CD4-positive, alpha-beta T cell (primary cell): Measurements from ENCODE around the gene TMEM14C. TPM values are rescaled to one million over a fixed set of nuclear protein-coding genes. Genes with fewer than 3 reads are reported as not detected.
A peak's percentile ranks its signal among the peaks of the same experiment; 100 is the strongest.
"Not testable (repeated sequence)": the region's sequence is repeated elsewhere in the genome, so short reads cannot be mapped to it uniquely, and the experiment has no call there.

Experiments used
- ATAC-seq: fragments of 200-7000 bp; cut with Tn5 transposase; one replicate; pipeline ENCODE4 v1.10.0; 2022; ENCODE audit warnings: mild to moderate bottlenecking; ENCODE audit not compliant: poor library complexity
- CTCF ChIA-PET: fragments of 350-600 bp; sonication (Branson Sonifier 250); formaldehyde crosslinking; loops from one replicate; lab custom pipeline; 2021; ENCODE audit warnings: antibody characterized with exemption, inconsistent platforms; lab: Charles Lee
- POLR2A ChIA-PET: fragments of 350-600 bp; sonication (Branson Sonifier 250); formaldehyde crosslinking; loops from one replicate; lab custom pipeline; 2021; ENCODE audit warnings: antibody characterized with exemption, inconsistent platforms; lab: Charles Lee
- DNase-seq, 14 experiments: peaks; one replicate each; pipeline ENCODE4 v3.0.0-alpha.2; 2013 to 2020; ENCODE audit warnings: mixed read lengths in 2 of 14
- H3K27ac ChIP-seq, 2 donors: one replicate each; pipeline versions ENCODE4 v1.5.1 to v1.7.0; 2013; ENCODE audit warnings: low read length in 2 of 2, low read depth in 1 of 2, mild to moderate bottlenecking in 1 of 2
- H3K27me3 ChIP-seq, 2 experiments: 1 replicate in 1 of 2; 2 replicates in 1 of 2; pipeline versions ENCODE4 v1.6.1 to v1.7.0; 2013; ENCODE audit warnings: low read length in 2 of 2, control low read depth in 1 of 2, mild to moderate bottlenecking in 1 of 2, moderate library complexity in 1 of 2; ENCODE audit not compliant: insufficient read depth in 2 of 2, control insufficient read depth in 1 of 2
- H3K36me3 ChIP-seq: one replicate; pipeline ENCODE4 v1.6.1; 2013; ENCODE audit warnings: low read length, control low read depth; ENCODE audit not compliant: insufficient read depth
- H3K4me1 ChIP-seq: one replicate; pipeline ENCODE4 v1.6.1; 2013; ENCODE audit warnings: low read length, control low read depth; ENCODE audit not compliant: insufficient read depth
- H3K4me3 ChIP-seq: one replicate; pipeline ENCODE4 v1.5.1; 2013; ENCODE audit warnings: mild to moderate bottlenecking, low read length, moderate library complexity
- H3K9me3 ChIP-seq, 2 experiments: 1 replicate in 1 of 2; 2 replicates in 1 of 2; pipeline versions ENCODE4 v1.6.1 to v1.7.0; 2013; ENCODE audit warnings: low read length in 2 of 2, mild to moderate bottlenecking in 2 of 2, control low read depth in 1 of 2, moderate library complexity in 1 of 2; ENCODE audit not compliant: control insufficient read depth in 1 of 2, insufficient read depth in 1 of 2
- H3K27ac Mint-ChIP-seq: one replicate; pipeline ENCODE4 v1.8.0; 2020; ENCODE audit warnings: mixed read lengths
- H3K27me3 Mint-ChIP-seq: one replicate; pipeline ENCODE4 v1.8.0; 2021; ENCODE audit warnings: mixed read lengths
- H3K36me3 Mint-ChIP-seq: one replicate; pipeline ENCODE4 v1.8.0; 2021; ENCODE audit warnings: low read depth, mixed read lengths
- H3K4me1 Mint-ChIP-seq: one replicate; pipeline ENCODE4 v1.8.0; 2021; ENCODE audit warnings: low read depth, mixed read lengths
- H3K4me3 Mint-ChIP-seq: one replicate; pipeline ENCODE4 v1.8.0; 2020; ENCODE audit warnings: mild to moderate bottlenecking, mixed read lengths
- H3K9me3 Mint-ChIP-seq: one replicate; pipeline ENCODE4 v1.8.0; 2020; ENCODE audit warnings: mixed read lengths
- intact Hi-C, 2 experiments: fragments of 100-400 bp; cut with DNase I in 1 of 2; cut with micrococcal nuclease in 1 of 2; formaldehyde crosslinking; loops; one replicate each; pipeline versions ENCODE4 v1.15.1 to v1.9.0; 2023 to 2025; cut with DNase I, micrococcal nuclease
- total RNA-seq, 174 experiments: library from RNA in 2 of 174; stranded (reverse) in 2 of 174; gene quantifications; one replicate each; pipeline ENCODE4 v1.2.3 and lab custom pipeline; 2021 to 2026
- TF ChIP-seq, protein P1 (sequence below): fragments of 200-600 bp; IDR thresholded peaks from one replicate; pipeline ENCODE4 v1.8.0; 2022; ENCODE audit warnings: antibody characterized with exemption, mild to moderate bottlenecking

The TMEM14C gene
- total RNA-seq, 2 experiments from 2014 or later, result 14.4 to 14.6 TPM

DNA sequence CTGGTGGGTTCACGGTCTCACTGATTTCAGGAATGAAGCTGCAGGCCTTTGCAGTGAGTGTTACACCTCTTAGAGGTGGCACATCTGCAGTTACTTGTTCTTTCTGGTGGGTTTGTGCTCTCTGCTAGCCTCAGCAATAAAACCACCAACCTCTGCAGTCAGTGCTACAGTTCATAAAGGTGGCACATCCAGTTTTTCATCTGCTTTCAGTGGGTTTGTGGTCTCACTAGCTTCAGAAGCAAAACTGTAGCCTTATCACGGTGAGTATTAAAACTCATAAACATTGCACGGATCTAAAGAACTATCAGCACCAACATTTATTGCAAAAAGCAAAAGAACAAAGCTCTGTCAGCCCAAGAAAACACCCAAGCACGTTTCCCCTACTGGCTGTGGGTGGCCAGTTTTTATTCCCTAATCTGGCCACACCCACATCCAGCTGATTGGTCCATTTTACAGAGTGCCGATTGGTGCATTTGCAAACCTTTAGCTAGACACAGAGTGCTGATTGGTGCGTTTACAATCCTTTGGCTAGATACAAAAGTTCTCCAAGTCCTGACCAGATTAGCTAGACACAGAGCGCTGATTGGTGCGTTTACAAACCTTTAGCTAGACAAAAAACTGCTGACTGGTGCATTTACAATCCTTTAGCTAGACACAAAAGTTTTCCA, 3.4 kb upstream of the TMEM14C start:
- Histone ChIP-seq H3K36me3 (no peaks in the 10 kb centered on the region), H3K4me3 (peak overlapping the region; percentile 69), H3K27ac (no peak overlapping the region), H3K9me3 (no peaks in the 10 kb centered on the region), H3K4me1 (peaks cover 31% of the 10 kb centered on the region), H3K27me3 (no peaks in the 10 kb centered on the region)
- intact Hi-C loops, result loop anchor here in 1 of 2 experiments (2.0 kb wide), 1 partner anchor 15 kb away; no protein-coding TSS in a partner anchor
- ChIA-PET POLR2A (interaction anchor here (0.6 to 6.2 kb wide), 9 partner anchors 8 to 191 kb away, joined by 3 to 82 read pairs (median 3); partner anchors contain the start of genes C6orf52, PAK1IP1 and TMEM14B), CTCF (interaction anchor here (0.6 to 1.1 kb wide), 2 partner anchors 28 to 58 kb away, joined by 3 read pairs; no protein-coding TSS in a partner anchor)
- peaks cover 15% of the 10 kb centered on the region for H3K36me3 Mint-ChIP-seq
- peak in 7 of 14 experiments; percentile 9 to 60 (median 56) for DNase-seq
- no peaks in the 10 kb centered on the region for H3K27me3 Mint-ChIP-seq
- H3K27ac Mint-ChIP-seq, result peak overlapping the region; percentile 92
- peaks cover 52% of the 10 kb centered on the region for H3K4me1 Mint-ChIP-seq
- TF ChIP-seq, protein P1, sequence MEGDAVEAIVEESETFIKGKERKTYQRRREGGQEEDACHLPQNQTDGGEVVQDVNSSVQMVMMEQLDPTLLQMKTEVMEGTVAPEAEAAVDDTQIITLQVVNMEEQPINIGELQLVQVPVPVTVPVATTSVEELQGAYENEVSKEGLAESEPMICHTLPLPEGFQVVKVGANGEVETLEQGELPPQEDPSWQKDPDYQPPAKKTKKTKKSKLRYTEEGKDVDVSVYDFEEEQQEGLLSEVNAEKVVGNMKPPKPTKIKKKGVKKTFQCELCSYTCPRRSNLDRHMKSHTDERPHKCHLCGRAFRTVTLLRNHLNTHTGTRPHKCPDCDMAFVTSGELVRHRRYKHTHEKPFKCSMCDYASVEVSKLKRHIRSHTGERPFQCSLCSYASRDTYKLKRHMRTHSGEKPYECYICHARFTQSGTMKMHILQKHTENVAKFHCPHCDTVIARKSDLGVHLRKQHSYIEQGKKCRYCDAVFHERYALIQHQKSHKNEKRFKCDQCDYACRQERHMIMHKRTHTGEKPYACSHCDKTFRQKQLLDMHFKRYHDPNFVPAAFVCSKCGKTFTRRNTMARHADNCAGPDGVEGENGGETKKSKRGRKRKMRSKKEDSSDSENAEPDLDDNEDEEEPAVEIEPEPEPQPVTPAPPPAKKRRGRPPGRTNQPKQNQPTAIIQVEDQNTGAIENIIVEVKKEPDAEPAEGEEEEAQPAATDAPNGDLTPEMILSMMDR, result no peak
- H3K9me3 Mint-ChIP-seq, result peaks cover 8% of the 10 kb centered on the region
- peak overlapping the region; percentile 94 for H3K4me3 Mint-ChIP-seq
- peak; percentile 47 for ATAC-seq

DNA sequence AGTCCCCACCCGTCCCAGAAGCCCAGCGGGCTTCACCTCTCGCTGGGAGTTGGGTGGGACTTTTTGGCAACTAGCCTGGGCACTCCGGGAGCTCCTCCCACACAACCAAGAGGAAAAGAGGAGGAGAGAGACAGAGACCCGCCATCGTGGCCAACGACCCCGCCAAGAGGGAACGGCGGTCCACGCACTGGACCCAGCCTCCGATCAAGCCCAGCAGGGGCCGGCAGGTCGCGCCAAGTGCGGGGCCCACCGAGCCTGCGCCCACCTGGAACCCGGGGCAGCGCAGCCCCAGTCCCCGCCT, 3.0 kb upstream of the TMEM14C start:
- DNase-seq (peak in 1 of 14 experiments; percentile 16), ATAC-seq (no peak)
- Mint-ChIP-seq H3K27ac (peak overlapping the region; percentile 92), H3K4me3 (peak overlapping the region; percentile 94), H3K9me3 (peaks cover 8% of the 10 kb centered on the region), H3K36me3 (peaks cover 15% of the 10 kb centered on the region), H3K27me3 (no peaks in the 10 kb centered on the region), H3K4me1 (peaks cover 57% of the 10 kb centered on the region)
- TF ChIP-seq, protein P1, result no peak
- CTCF ChIA-PET, result interaction anchor here (1.1 kb wide), 1 partner anchor 27 kb away, joined by 3 read pairs; no protein-coding TSS in a partner anchor
- H3K27me3 ChIP-seq, result no peaks in the 10 kb centered on the region
- POLR2A ChIA-PET, result interaction anchor here (0.6 to 6.2 kb wide), 10 partner anchors 8 to 191 kb away, joined by 3 to 82 read pairs (median 3); partner anchors contain the start of genes C6orf52, PAK1IP1 and TMEM14B
- intact Hi-C loops, result loop anchor here (1.0 to 2.0 kb wide), 3 partner anchors 15 to 27 kb away; partner anchors contain the start of genes C6orf52 (in 2 of the 2), PAK1IP1 (in 2 of the 2) and TMEM14B (in 1 of the 2)
- peak overlapping the region; percentile 33 to 66 for H3K27ac ChIP-seq
- H3K9me3 ChIP-seq, result no peaks in the 10 kb centered on the region
- peaks cover 36% of the 10 kb centered on the region for H3K4me1 ChIP-seq
- H3K36me3 ChIP-seq, result no peaks in the 10 kb centered on the region
- peak overlapping the region; percentile 69 for H3K4me3 ChIP-seq

DNA sequence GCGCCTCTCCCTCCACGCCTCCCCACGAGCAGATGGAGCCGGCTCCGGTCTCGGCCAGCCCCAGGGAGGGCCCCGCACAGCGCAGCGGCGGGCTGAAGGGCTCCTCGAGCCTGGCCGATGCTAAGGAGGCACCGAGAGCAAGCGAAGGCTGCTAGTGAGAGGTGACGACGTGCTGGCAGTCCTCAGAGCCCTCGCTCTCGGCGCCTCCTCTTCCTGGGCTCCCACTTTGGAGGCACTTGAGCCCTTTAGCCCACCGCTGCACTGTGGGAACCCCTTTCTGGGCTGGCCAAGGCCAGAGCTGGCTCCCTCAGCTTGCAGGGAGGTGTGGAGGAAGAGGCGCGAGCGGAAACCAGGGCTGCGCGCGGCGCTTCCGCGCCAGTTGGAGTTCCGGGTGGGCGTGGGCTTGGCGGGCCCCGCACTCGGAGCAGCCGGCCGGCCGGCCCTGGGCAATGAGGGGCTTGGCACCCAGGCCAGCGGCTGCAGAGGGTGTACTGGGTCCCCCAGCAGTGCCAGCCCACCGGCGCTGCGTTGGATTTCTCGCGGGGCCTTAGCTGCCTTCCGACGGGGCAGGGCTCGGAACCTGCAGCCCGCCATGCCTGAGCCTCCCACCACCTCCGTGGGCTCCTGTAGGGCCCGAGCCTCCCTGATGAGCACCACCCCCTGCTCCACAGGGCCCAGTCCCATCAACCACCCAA, 2.5 kb upstream of the TMEM14C start:
- peaks cover 15% of the 10 kb centered on the region for H3K36me3 Mint-ChIP-seq
- no peaks in the 10 kb centered on the region for H3K9me3 ChIP-seq
- intact Hi-C loops, result loop anchor here (1.0 to 2.0 kb wide), 2 partner anchors 26 to 27 kb away; partner anchors contain the start of genes C6orf52 (in 2 of the 2), PAK1IP1 (in 2 of the 2) and TMEM14B (in 1 of the 2)
- H3K27ac Mint-ChIP-seq, result peak overlapping the region; percentile 92
- peaks cover 40% of the 10 kb centered on the region for H3K4me1 ChIP-seq
- DNase-seq (peak; percentile 39 to 75 (median 58)), ATAC-seq (peak; percentile 64)
- H3K4me3 Mint-ChIP-seq, result peak overlapping the region; percentile 95
- H3K4me3 ChIP-seq, result peak overlapping the region; percentile 69
- H3K36me3 ChIP-seq, result no peaks in the 10 kb centered on the region
- H3K9me3 Mint-ChIP-seq, result peaks cover 8% of the 10 kb centered on the region
- ChIA-PET CTCF (interaction anchor here (1.0 to 1.2 kb wide), 2 partner anchors 26 to 39 kb away, joined by 3 read pairs; partner anchors contain the start of genes C6orf52 and PAK1IP1), POLR2A (interaction anchor here (0.6 to 6.2 kb wide), 11 partner anchors 7 to 192 kb away, joined by 3 to 82 read pairs (median 3); partner anchors contain the start of genes C6orf52, PAK1IP1 and TMEM14B)
- H3K4me1 Mint-ChIP-seq, result peaks cover 62% of the 10 kb centered on the region
- TF ChIP-seq, protein P1, result no peak
- H3K27ac ChIP-seq, result peak overlapping the region; percentile 56 to 66
- H3K27me3 ChIP-seq, result no peaks in the 10 kb centered on the region
- H3K27me3 Mint-ChIP-seq, result no peaks in the 10 kb centered on the region

DNA sequence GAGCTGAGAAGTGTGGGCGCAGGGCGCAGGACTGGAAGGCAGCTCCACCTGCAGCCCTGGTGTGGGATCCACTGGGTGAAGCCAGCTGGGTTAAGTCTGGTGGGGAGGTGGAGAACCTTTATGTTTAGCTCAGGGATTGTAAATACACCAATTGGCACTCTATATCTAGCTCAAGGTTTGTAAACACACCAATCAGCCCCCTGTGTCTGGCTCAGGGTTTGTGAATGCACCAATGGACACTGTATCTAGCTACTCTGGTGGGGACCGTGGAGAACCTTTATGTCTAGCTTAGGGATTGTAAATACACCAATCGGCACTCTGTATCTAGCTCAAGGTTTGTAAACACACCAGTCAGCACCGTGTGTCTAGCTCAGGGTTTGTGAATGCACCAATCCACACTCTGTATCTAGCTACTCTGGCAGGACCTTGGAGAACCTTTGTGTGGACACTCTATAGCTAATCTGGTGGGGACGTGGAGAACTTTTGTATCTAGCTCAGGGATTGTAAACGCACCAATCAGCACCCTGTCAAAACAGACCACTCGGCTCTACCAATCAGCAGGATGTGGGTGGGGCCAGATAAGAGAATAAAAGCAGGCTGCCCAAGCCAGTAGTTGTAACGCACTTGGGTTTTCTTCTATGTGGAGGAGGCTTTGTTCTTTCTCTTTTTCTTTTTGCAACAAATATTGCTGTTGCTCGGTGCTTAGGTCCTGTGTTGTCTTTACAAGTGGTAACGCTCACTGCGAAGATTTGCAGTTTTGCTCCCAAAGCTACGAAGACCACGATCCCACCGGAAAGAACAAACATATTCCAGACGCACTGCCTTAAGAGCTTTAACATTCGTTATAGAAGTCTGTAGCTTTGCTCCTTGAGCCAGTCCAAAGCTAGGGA, 1.7 kb upstream of the TMEM14C start:
- Histone ChIP-seq H3K27ac (peak overlapping the region; percentile 56 to 66), H3K4me3 (peak overlapping the region; percentile 69), H3K4me1 (peaks cover 40% of the 10 kb centered on the region)
- H3K9me3 Mint-ChIP-seq, H3K27me3 ChIP-seq, H3K36me3 ChIP-seq, ATAC-seq, H3K9me3 ChIP-seq, H3K27me3 Mint-ChIP-seq: not testable (repeated sequence)
- ChIA-PET CTCF (interaction anchor here (1.0 to 1.2 kb wide), 2 partner anchors 26 to 38 kb away, joined by 3 read pairs; partner anchors contain the start of genes C6orf52 and PAK1IP1), POLR2A (interaction anchor here (0.6 to 6.2 kb wide), 7 partner anchors 12 to 193 kb away, joined by 3 to 82 read pairs (median 4); partner anchors contain the start of genes C6orf52, PAK1IP1 and TMEM14B)
- intact Hi-C loops, result loop anchor here (1.0 to 2.0 kb wide), 2 partner anchors 26 kb away; partner anchors contain the start of genes C6orf52 (in 2 of the 2), PAK1IP1 (in 2 of the 2) and TMEM14B (in 1 of the 2)
- peak in 4 of 14 experiments; percentile 24 to 54 (median 32) for DNase-seq
- Mint-ChIP-seq H3K4me1 (peaks cover 67% of the 10 kb centered on the region), H3K27ac (peak overlapping the region; percentile 92), H3K36me3 (peaks cover 23% of the 10 kb centered on the region), H3K4me3 (peak overlapping the region; percentile 95)
